ENCODE data around the gene OR4K5. TPM values are rescaled to one million over a fixed set of nuclear protein-coding genes. Genes with fewer than 3 reads are reported as not detected.

Gene OR4K5
- polyA plus RNA-seq, 4 donors, result not detected

Other genes with a start within 250 kb of the OR4K5 start
- gene OR11H2, start 206.7 kb upstream of the OR4K5 start, polyA plus RNA-seq (ENCODE audit: insufficient read length in 4 of 4), result not detected
- gene OR4Q3, start 177.0 kb upstream of the OR4K5 start, polyA plus RNA-seq (ENCODE audit: insufficient read length in 4 of 4), result not detected
- not detected for gene OR4M1, start 147.1 kb upstream of the OR4K5 start, polyA plus RNA-seq (ENCODE audit: insufficient read length in 4 of 4)
- gene OR4N2, start 116.8 kb upstream of the OR4K5 start, polyA plus RNA-seq (ENCODE audit: insufficient read length in 4 of 4), result not detected
- under 1 TPM in 1 of 4 donors, not detected in 3; 0.01 TPM for gene OR4K2, start 45.5 kb upstream of the OR4K5 start, polyA plus RNA-seq (ENCODE audit: insufficient read length in 4 of 4)
- gene OR4K1, start 10.3 kb downstream of the OR4K5 start, polyA plus RNA-seq (ENCODE audit: insufficient read length in 4 of 4), result not detected
- not detected for gene OR4K15, start 55.0 kb downstream of the OR4K5 start, polyA plus RNA-seq (ENCODE audit: insufficient read length in 4 of 4)
- not detected for gene OR4Q2, start 81.6 kb downstream of the OR4K5 start, polyA plus RNA-seq (ENCODE audit: insufficient read length in 4 of 4)
- not detected for gene OR4K14, start 98.7 kb downstream of the OR4K5 start, polyA plus RNA-seq (ENCODE audit: insufficient read length in 4 of 4)
- under 1 TPM in 1 of 4 donors, not detected in 3; 0.01 TPM for gene OR4K13, start 115.4 kb downstream of the OR4K5 start, polyA plus RNA-seq (ENCODE audit: insufficient read length in 4 of 4)
- not detected for gene OR4L1, start 139.4 kb downstream of the OR4K5 start, polyA plus RNA-seq (ENCODE audit: insufficient read length in 4 of 4)
- under 1 TPM in 3 of 4 donors, not detected in 1; 0.03 to 0.04 (median 0.04) TPM for gene OR4K17, start 190.1 kb downstream of the OR4K5 start, polyA plus RNA-seq (ENCODE audit: insufficient read length in 4 of 4)
- gene OR4N5, start 218.2 kb downstream of the OR4K5 start, polyA plus RNA-seq (ENCODE audit: insufficient read length in 4 of 4), result not detected

Measured in right renal pelvis (tissue), 4 donors.